GM12878 (cell line): ENCODE measurements around the gene RGMB. TPM values are rescaled to one million over a fixed set of nuclear protein-coding genes. Genes with fewer than 3 reads are reported as not detected.
A peak's percentile ranks its signal among the peaks of the same experiment; 100 is the strongest.

Source experiments
- ATAC-seq: fragments of 200-7000 bp; cut with Tn5 transposase; 3 replicates; pipeline ENCODE4 v1.9.1; 2020; ENCODE audit warnings: mild to moderate bottlenecking, moderate library complexity
- BruUV-seq: library from RNA; stranded (reverse); fragments of 400-500 nt; replicated peaks from 2 replicates; lab custom pipeline; 2021; lab: Mats Ljungman, UMichigan
- CTCF ChIA-PET: fragments of 300-600 bp; sonication (Branson Sonifier 250); formaldehyde crosslinking; extraction: SDS; loops from one replicate; lab custom pipeline; 2021; ENCODE audit warnings: inconsistent platforms; lab: Yijun Ruan, JAX
- POLR2A ChIA-PET: fragments of 350-600 bp; formaldehyde crosslinking; extraction: SDS; loops from one replicate; lab custom pipeline; 2021; ENCODE audit warnings: inconsistent platforms; lab: Charles Lee
- RAD21 ChIA-PET: fragments of 300-600 bp; sonication (Branson Sonifier 250); formaldehyde crosslinking; loops from one replicate; lab custom pipeline; 2023; ENCODE audit warnings: antibody characterized with exemption; ENCODE audit not compliant: unreplicated experiment; lab: Charles Lee
- SMC1A ChIA-PET: fragments of 300-600 bp; sonication (Branson Sonifier 250); formaldehyde crosslinking; loops from one replicate; lab custom pipeline; 2023; ENCODE audit not compliant: unreplicated experiment, uncharacterized antibody; lab: Charles Lee
- DNase-seq: peaks from one replicate; pipeline ENCODE4 v3.0.0-alpha.2; 2011; ENCODE audit warnings: low read depth, low spot score
- FAIRE-seq: peaks from 3 replicates; lab custom pipeline; 2011; peaks lifted over from hg19 to GRCh38; lab: Jason Lieb, UNC
- H2AFZ ChIP-seq: 2 replicates; pipeline ENCODE4 v1.6.0; 2011; ENCODE audit warnings: low read depth, low read length, control low read depth; ENCODE audit not compliant: control insufficient read depth
- H3K27ac ChIP-seq: 2 replicates; pipeline ENCODE4 v1.5.1; 2011; ENCODE audit warnings: control low read depth; ENCODE audit not compliant: control insufficient read depth, insufficient read depth
- H3K27me3 ChIP-seq, 2 experiments: replicated peaks in 1 of 2; 2 replicates each; pipeline versions ENCODE4 v1.6.0 to v1.6.1; 2011; ENCODE audit warnings: low read length in 1 of 2; ENCODE audit not compliant: control insufficient read depth in 2 of 2, insufficient read depth in 2 of 2
- H3K36me3 ChIP-seq, 2 experiments: 2 replicates each; pipeline ENCODE4 v1.5.1; 2011; ENCODE audit warnings: low read length in 1 of 2; ENCODE audit not compliant: control insufficient read depth in 2 of 2, insufficient read depth in 2 of 2
- H3K4me1 ChIP-seq: 2 replicates; pipeline ENCODE4 v1.6.1; 2011; ENCODE audit warnings: mild to moderate bottlenecking, low read length, moderate library complexity, mixed read lengths; ENCODE audit not compliant: control insufficient read depth, insufficient read depth
- H3K4me2 ChIP-seq: 2 replicates; pipeline ENCODE4 v1.6.0; 2011; ENCODE audit warnings: control low read depth; ENCODE audit not compliant: control insufficient read depth, insufficient read depth
- H3K4me3 ChIP-seq: fragments of 200-600 bp; sonication (generic); 2 replicates; pipeline ENCODE4 v1.5.1; 2016
- H3K79me2 ChIP-seq: 2 replicates; pipeline ENCODE4 v1.6.0; 2011; ENCODE audit warnings: low read length; ENCODE audit not compliant: control insufficient read depth, insufficient read depth
- H3K9ac ChIP-seq: 2 replicates; pipeline ENCODE4 v1.8.0; 2011; ENCODE audit warnings: low read length, control low read depth, mixed read lengths; ENCODE audit not compliant: control insufficient read depth, insufficient read depth
- H3K9me3 ChIP-seq: replicated peaks from 3 replicates; pipeline ENCODE4 v1.5.1; 2011; ENCODE audit warnings: mild to moderate bottlenecking, low read length; ENCODE audit not compliant: control insufficient read depth, insufficient read depth
- H4K20me1 ChIP-seq: 2 replicates; pipeline ENCODE4 v1.6.0; 2011; ENCODE audit not compliant: control insufficient read depth, insufficient read depth
- ATF2 ChIP-seq: IDR thresholded peaks from 2 replicates; pipeline ENCODE4 v1.6.1; 2012; ENCODE audit warnings: low read length, inconsistent platforms
- BACH1 ChIP-seq: fragments of 450-650 bp; IDR thresholded peaks from 2 replicates; pipeline ENCODE4 v1.6.1; 2017; ENCODE audit warnings: mild to moderate bottlenecking, borderline replicate concordance
- CREB1 ChIP-seq: IDR thresholded peaks from 2 replicates; pipeline ENCODE4 v1.6.1; 2012; ENCODE audit warnings: low read depth, mild to moderate bottlenecking, inconsistent platforms
- EED ChIP-seq: sonication (generic); IDR thresholded peaks from 2 replicates; pipeline ENCODE4 v1.6.1; 2016; ENCODE audit warnings: antibody characterized with exemption, low read depth
- KLF5 ChIP-seq: fragments of 450-650 bp; IDR thresholded peaks from 2 replicates; pipeline ENCODE4 v1.6.1; 2014; ENCODE audit warnings: mild to moderate bottlenecking; ENCODE audit not compliant: partially characterized antibody
- MEF2B ChIP-seq: fragments of 450-650 bp; IDR thresholded peaks from 2 replicates; pipeline ENCODE4 v1.6.1; 2018; ENCODE audit warnings: mild to moderate bottlenecking, moderate library complexity; ENCODE audit not compliant: partially characterized antibody, poor library complexity, severe bottlenecking
- MTA3 ChIP-seq: IDR thresholded peaks from 2 replicates; pipeline ENCODE4 v1.6.1; 2012; ENCODE audit warnings: low read length, inconsistent platforms, borderline replicate concordance
- MYB ChIP-seq: fragments of 150-350 bp; IDR thresholded peaks from 2 replicates; pipeline ENCODE4 v1.6.1; 2014; ENCODE audit warnings: mild to moderate bottlenecking, low read depth, low read length, borderline replicate concordance
- NFXL1 ChIP-seq: fragments of 450-650 bp; IDR thresholded peaks from 2 replicates; pipeline ENCODE4 v1.6.1; 2017; ENCODE audit warnings: antibody characterized with exemption, mild to moderate bottlenecking, borderline replicate concordance
- POLR2AphosphoS2 ChIP-seq: IDR thresholded peaks from 2 replicates; pipeline ENCODE4 v1.6.1; 2011; ENCODE audit warnings: low read depth, mild to moderate bottlenecking, low read length, improper control_type of control experiment, moderate library complexity
- SREBF2 ChIP-seq: IDR thresholded peaks from 2 replicates; pipeline ENCODE4 v1.6.1; 2012; ENCODE audit warnings: mild to moderate bottlenecking, low read length
- SUZ12 ChIP-seq: fragments of 200-600 bp; sonication (generic); IDR thresholded peaks from one replicate; pipeline ENCODE4 v1.6.1; 2018; ENCODE audit warnings: antibody characterized with exemption, mild to moderate bottlenecking; ENCODE audit not compliant: unreplicated experiment
- TBL1XR1 ChIP-seq: IDR thresholded peaks from 2 replicates; pipeline ENCODE4 v1.6.1; 2012; ENCODE audit warnings: low read depth, low read length, improper control_type of control experiment
- WGBS: methylation state at CpG from one replicate; pipeline ENCODE4 v1.1.6; 2016; ENCODE audit warnings: low lambda C conversion rate; ENCODE audit not compliant: insufficient replicate concordance, insufficient coverage; ENCODE audit errors: missing lambda C conversion rate; 5-methylcytosine and 5-hydroxymethylcytosine counted together
- in situ Hi-C: fragments of 300-500 bp; cut with MboI; formaldehyde crosslinking; loops from 9 replicates; pipeline ENCODE4 v1.14.3; 2018; ENCODE audit warnings: mixed read lengths
- intact Hi-C: fragments of 100-400 bp; cut with micrococcal nuclease; formaldehyde crosslinking; loops from one replicate; pipeline ENCODE4 v1.14.2; 2022; ENCODE audit not compliant: unreplicated experiment
- polyA plus RNA-seq, 11 experiments: library from polyadenylated mRNA; depleted of rRNA in 4 of 11; unstranded in 6 of 11; stranded (reverse) in 5 of 11; fragments of >200 nt; fragmentation: Nextera tagmentation in 4 of 11; fragmentation: Illumina TruSeq in 1 of 11; extraction: Ambion mirVana in 4 of 11; extraction: Trizol in 1 of 11; gene quantifications; 1 replicate in 1 of 11; 2 replicates in 10 of 11; pipeline versions ENCODE4 v1.2.1 to v1.2.3, GENCODE V29; 2011 to 2016; ENCODE audit warnings: inconsistent platforms in 2 of 11, missing spikeins in 2 of 11, low read depth in 1 of 11
- total RNA-seq, 4 experiments: library from RNA; depleted of rRNA in 3 of 4; stranded (reverse); fragments of >200 nt in 3 of 4; fragmentation: Illumina TruSeq in 1 of 4; extraction: Trizol in 1 of 4; gene quantifications; 2 replicates each; pipeline versions ENCODE4 v1.2.1 to v1.2.3, GENCODE V29; 2013 to 2021

Gene RGMB
- total and polyA plus RNA-seq, 10 of the 15 experiments (the other 5 are each of a cell fraction or from before 2014, with no cell fraction given): 1.3 to 15.3 (median 7.4) TPM

GRCh38 chr5:98781520-98781919 lies 8.1 kb downstream of the RGMB start:
- ChIA-PET POLR2A (interaction anchor here (1.2 kb wide), 1 partner anchor 9 kb away, joined by 3 read pairs; no protein-coding TSS in a partner anchor), SMC1A (interaction anchor here (1.1 to 1.8 kb wide), 4 partner anchors 9 to 15 kb away, joined by 3 to 11 read pairs (median 4); no protein-coding TSS in a partner anchor), RAD21 (interaction anchor here (1.0 kb wide), 1 partner anchor 14 kb away, joined by 3 read pairs; no protein-coding TSS in a partner anchor), CTCF (interaction anchor here (1.2 to 3.1 kb wide), 4 partner anchors 8 to 15 kb away, joined by 3 to 26 read pairs (median 16); no protein-coding TSS in a partner anchor)
- in situ Hi-C loops (no loop called here), intact Hi-C loops (no loop called here)
- peaks cover 2% of the 10 kb centered on the region; the same call in 1 of the 2 replicates for H3K4me1 ChIP-seq
- H3K27ac ChIP-seq: no peak overlapping the region
- no peak overlapping the region for H3K9ac ChIP-seq
- FAIRE-seq (no peak), DNase-seq (no peak), ATAC-seq (peak; percentile 10; the same call in 2 of the 3 replicates)
- no peak overlapping the region for H3K4me3 ChIP-seq
- H2AFZ ChIP-seq: no peak overlapping the region
- H4K20me1 ChIP-seq: no peaks in the 10 kb centered on the region
- no peaks in the 10 kb centered on the region for H3K27me3 ChIP-seq
- peaks cover 0 to 6% of the 10 kb centered on the region in 2 experiments; a peak in 2 of 4 replicates for H3K36me3 ChIP-seq
- no peaks in the 10 kb centered on the region for H3K9me3 ChIP-seq
- H3K4me2 ChIP-seq: no peak overlapping the region
- 0% methylated on average over 2 of the region's 2 CpGs for WGBS
- peaks cover 59% of the 10 kb centered on the region for H3K79me2 ChIP-seq
- TF ChIP-seq MYB: no peak
- TF ChIP-seq ATF2: no peak
- TF ChIP-seq KLF5: no peak
- TF ChIP-seq TBL1XR1: no peak
- no peak for TF ChIP-seq BACH1
- no peak for TF ChIP-seq MTA3
- TF ChIP-seq EED: no peak
- TF ChIP-seq MEF2B: no peak
- no peak for TF ChIP-seq SREBF2
- no peak for TF ChIP-seq SUZ12
- TF ChIP-seq NFXL1: no peak
- TF ChIP-seq POLR2AphosphoS2: no peak
- no peak for TF ChIP-seq CREB1
- BruUV-seq: no TSS peak
